NT2/D1 (cell line): ENCODE data around the gene SPATA13.

ENCODE experiments used
- SUZ12 ChIP-seq: IDR thresholded peaks from 2 replicates; pipeline ENCODE4 v1.6.1; 2011; ENCODE audit not compliant: insufficient read length, insufficient read depth; ENCODE audit errors: extremely low read depth
- YY1 ChIP-seq: IDR thresholded peaks from 2 replicates; pipeline ENCODE4 v1.6.1; 2011; ENCODE audit not compliant: insufficient read length, insufficient read depth
- ZNF274 ChIP-seq: IDR thresholded peaks from 2 replicates; pipeline ENCODE4 v1.6.1; 2011; ENCODE audit warnings: mild to moderate bottlenecking, low read depth, low read length

- no peak for TF ChIP-seq ZNF274
- TF ChIP-seq YY1: no peak
- no peak for TF ChIP-seq SUZ12
These were observed 128.3 kb downstream of the SPATA13 start for GRCh38 chr13:24288870-24289269.
